Ishikawa (cell line): ENCODE results near the gene PSD2.

Experiments
- CEBPB ChIP-seq: IDR thresholded peaks from 2 replicates; pipeline ENCODE4 v1.6.1; 2012
- CREB1 ChIP-seq: IDR thresholded peaks from 2 replicates; pipeline ENCODE4 v1.6.1; 2012; ENCODE audit warnings: low read depth
- EGR1 ChIP-seq: IDR thresholded peaks from 2 replicates; pipeline ENCODE4 v1.6.1; 2012
- EP300 ChIP-seq: IDR thresholded peaks from 2 replicates; pipeline ENCODE4 v1.6.1; 2012; ENCODE audit warnings: borderline replicate concordance
- FOXM1 ChIP-seq: IDR thresholded peaks from 2 replicates; pipeline ENCODE4 v1.6.1; 2012; ENCODE audit warnings: low read depth, borderline replicate concordance
- MAX ChIP-seq: IDR thresholded peaks from 2 replicates; pipeline ENCODE4 v1.6.1; 2012
- NFIC ChIP-seq: IDR thresholded peaks from 2 replicates; pipeline ENCODE4 v1.6.1; 2012
- RAD21 ChIP-seq: IDR thresholded peaks from 2 replicates; pipeline ENCODE4 v1.6.1; 2012; ENCODE audit warnings: low read depth
- REST ChIP-seq: IDR thresholded peaks from 2 replicates; pipeline ENCODE4 v1.6.1; 2012; ENCODE audit warnings: low read depth, mild to moderate bottlenecking

- TF ChIP-seq FOXM1: no peak
- TF ChIP-seq REST: no peak
- TF ChIP-seq MAX: no peak
- TF ChIP-seq EP300: peak; percentile 14; the same call in 1 of the 2 replicates
- no peak for TF ChIP-seq EGR1
- no peak for TF ChIP-seq RAD21
- no peak for TF ChIP-seq CREB1
- TF ChIP-seq CEBPB: no peak
- no peak for TF ChIP-seq NFIC
These were observed 37.7 kb upstream of the PSD2 start for GRCh38 chr5:139757727-139758509.
